Fibroblast of villous mesenchyme (primary cell): ENCODE results near the gene ADORA1. TPM values are rescaled to one million over a fixed set of nuclear protein-coding genes. Genes with fewer than 3 reads are reported as not detected.

ENCODE experiments used
- DNase-seq: peaks from one replicate; pipeline ENCODE4 v3.0.0-alpha.2; 2010; ENCODE audit warnings: low read depth
- H3K4me3 ChIP-seq: 2 replicates; pipeline ENCODE4 v1.5.1; 2011; ENCODE audit warnings: low read depth, mild to moderate bottlenecking, low read length
- total RNA-seq: library from RNA; depleted of rRNA; stranded (reverse); fragments of >200 nt; gene quantifications from 2 replicates; pipeline ENCODE4 v1.2.3, GENCODE V29; 2012
- TF ChIP-seq, protein P1 (sequence below): IDR thresholded peaks from 2 replicates; pipeline ENCODE4 v1.5.1; 2012; ENCODE audit warnings: low read depth, mild to moderate bottlenecking, low read length; ENCODE audit not compliant: insufficient read depth

ADORA1 gene
- total RNA-seq, 1 donor = 14.2 TPM

DNA sequence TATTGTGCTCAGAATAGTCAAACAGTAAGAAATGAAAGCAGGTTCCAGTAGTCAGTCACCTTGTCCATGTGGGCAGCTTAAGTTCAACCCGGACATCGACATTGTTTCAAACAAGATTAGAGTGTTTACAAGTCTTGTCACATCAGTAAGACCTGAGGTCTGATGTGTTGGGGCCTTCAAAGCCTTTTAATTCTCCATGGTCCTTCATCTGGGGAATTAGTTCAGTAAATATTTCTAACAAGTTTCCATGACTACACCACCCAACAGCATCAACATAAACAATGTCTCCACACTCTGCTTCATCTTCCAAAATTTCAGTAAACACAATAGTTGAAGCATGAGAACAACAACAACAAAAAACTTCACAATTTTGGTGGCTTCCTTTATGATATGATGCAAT lies 15.1 kb upstream of the ADORA1 start:
- H3K4me3 ChIP-seq = no peak overlapping the region
- peak; percentile 35 for DNase-seq
- TF ChIP-seq, protein P1, sequence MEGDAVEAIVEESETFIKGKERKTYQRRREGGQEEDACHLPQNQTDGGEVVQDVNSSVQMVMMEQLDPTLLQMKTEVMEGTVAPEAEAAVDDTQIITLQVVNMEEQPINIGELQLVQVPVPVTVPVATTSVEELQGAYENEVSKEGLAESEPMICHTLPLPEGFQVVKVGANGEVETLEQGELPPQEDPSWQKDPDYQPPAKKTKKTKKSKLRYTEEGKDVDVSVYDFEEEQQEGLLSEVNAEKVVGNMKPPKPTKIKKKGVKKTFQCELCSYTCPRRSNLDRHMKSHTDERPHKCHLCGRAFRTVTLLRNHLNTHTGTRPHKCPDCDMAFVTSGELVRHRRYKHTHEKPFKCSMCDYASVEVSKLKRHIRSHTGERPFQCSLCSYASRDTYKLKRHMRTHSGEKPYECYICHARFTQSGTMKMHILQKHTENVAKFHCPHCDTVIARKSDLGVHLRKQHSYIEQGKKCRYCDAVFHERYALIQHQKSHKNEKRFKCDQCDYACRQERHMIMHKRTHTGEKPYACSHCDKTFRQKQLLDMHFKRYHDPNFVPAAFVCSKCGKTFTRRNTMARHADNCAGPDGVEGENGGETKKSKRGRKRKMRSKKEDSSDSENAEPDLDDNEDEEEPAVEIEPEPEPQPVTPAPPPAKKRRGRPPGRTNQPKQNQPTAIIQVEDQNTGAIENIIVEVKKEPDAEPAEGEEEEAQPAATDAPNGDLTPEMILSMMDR = no peak

- TF ChIP-seq, protein P1 = no peak
- DNase-seq = no peak
These were observed 14.2 kb upstream of the ADORA1 start for GRCh38 chr1:203113308-203113707.

GRCh38 chr1:203114202-203114601 lies 13.3 kb upstream of the ADORA1 start:
- H3K4me3 ChIP-seq = no peak overlapping the region
- no peak for DNase-seq
- TF ChIP-seq, protein P1 = no peak

More at GRCh38 chr1:203113308-203113707, 14.2 kb upstream of the ADORA1 start:
- H3K4me3 ChIP-seq = no peak overlapping the region

DNA sequence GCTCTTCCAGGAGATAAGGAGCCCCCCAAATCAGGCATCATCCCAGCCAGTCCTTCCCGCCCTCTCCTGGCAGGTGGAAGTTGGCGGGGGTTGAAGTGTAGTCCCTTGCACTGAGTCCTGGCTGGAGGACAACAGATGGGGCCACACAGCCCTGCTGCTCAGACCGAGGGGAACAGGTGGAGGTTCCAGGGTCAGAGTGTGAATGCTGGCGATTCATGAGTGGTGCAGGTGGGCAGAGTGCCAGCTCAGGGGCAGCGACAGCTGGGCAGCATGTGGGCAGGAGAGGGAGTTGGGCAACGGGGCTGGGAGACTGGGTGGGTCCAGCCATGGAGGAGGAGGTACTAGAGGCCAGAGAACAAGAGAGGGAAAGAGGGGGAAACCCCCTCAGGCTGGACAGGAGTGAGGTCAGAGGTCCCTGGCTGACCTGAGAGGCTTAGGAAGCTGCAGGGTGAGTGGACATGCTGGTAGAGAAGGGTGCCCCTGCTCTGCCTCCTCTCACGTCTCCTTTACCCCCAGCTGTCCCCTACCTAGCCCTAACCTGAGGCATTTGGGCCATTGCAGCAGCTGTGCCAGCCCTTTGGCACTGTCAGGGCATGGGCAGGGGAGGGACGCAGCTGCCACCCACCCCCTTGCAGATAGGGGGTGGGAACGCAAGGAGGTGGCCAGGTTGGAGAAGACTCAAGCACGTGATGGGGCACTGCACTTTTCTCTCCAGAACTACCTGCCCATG lies 11.3 kb upstream of the ADORA1 start:
- DNase-seq = no peak
- TF ChIP-seq, protein P1 = no peak
- H3K4me3 ChIP-seq = no peak overlapping the region

DNA sequence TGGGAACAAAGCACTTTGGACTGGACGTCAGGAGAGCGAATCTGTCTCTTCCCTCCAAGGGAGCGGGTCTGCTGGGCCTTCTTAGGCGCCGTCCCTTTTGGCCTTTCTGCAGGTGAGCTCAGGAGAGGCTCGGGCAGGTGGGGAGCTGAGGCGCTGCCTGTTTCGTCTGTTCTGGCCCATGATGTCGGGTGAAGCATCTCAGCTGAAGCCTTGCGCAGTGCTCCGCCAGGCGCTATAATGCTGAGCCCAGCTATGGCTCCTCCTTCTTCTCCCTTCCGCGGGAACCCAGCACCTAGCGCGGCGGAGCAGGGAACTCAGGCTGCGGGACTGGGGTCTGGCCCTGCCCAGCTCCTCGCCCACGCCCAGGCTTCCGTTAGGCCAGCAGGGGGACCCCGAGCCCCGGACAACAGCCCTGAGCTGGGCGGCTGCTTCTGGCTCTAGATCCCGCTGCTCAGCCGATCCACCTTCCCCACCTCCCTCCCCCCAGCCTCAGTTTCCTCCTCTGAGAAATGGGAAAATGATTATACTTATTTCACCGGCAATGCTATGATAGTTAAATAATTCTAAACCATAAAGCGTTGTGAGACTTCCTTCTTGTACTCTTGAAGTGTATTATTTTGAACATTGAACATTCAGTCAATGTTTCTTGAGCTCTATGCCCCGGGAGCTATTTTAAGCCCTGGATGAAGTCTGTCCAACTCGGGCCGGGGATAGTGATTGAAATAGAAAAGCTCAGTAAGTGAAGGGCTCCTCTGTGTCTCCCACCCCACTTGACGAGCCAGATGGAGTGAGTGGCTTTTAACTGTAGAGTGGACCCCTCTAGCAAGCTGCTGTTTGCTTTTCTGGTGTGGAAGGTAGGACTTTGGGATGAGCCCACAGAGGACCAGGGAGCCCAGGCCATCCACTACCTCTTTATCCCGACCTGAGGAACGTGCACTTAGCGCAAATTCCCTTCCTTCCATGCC lies 9.6 kb upstream of the ADORA1 start:
- H3K4me3 ChIP-seq = no peak overlapping the region
- peak; percentile 62 for DNase-seq
- TF ChIP-seq, protein P1 = peak; percentile 81

DNA sequence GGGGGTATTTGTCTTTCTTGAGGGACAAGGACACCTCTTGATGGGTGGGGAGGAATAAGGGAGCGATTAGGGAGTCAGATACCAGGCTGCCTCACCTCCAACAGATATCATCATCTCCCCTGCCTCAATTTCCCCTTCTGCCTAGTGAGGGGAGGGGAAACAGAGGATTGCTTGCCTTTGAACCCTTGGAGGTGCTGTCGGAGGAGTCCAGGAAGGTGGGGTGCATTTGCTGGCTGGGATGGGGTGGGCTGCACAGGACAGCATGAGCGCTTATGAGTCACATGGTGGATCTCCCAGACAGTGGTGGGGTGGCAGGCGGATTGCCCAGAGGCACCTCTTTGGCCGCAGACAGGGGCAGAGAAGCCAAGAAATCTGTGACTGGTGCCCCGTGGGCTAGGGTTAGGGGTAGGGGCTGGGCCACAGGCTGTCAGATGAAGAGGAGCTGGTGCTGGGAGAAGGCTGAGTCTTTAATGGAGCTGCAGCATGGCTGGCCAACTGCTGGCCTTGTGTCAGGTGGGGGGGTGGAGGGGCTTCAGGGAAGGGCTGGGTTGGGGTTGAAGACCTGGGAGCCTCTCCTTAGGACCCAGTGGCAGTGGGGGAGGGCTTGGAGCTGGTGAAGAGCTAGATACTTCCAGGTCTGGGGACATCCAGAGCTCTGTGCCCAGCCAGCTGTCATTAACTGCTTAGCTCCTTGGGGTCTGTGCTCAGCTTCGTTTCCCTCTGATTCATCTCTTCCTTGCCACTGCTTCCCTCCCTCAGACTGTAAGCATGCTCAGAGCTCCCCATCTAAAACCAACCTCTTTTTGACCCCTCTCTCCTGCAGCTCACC lies 7.0 kb upstream of the ADORA1 start:
- TF ChIP-seq, protein P1 = no peak
- no peak for DNase-seq

More for the DNA sequence above, 7.0 kb upstream of the ADORA1 start:
- H3K4me3 ChIP-seq = no peak overlapping the region
